HepG2 (cell line): ENCODE data around the gene MAP3K5. TPM values are rescaled to one million over a fixed set of nuclear protein-coding genes. Genes with fewer than 3 reads are reported as not detected.
A peak's percentile ranks its signal among the peaks of the same experiment; 100 is the strongest.

ENCODE experiments used
- ATAC-seq: fragments of 200-7000 bp; cut with Tn5 transposase; 3 replicates; pipeline ENCODE4 v1.9.1; 2020; ENCODE audit warnings: mild to moderate bottlenecking, moderate library complexity
- BruUV-seq: library from RNA; stranded (reverse); fragments of 400-500 nt; replicated peaks from 2 replicates; lab custom pipeline; 2021; lab: Mats Ljungman, UMichigan
- CTCF ChIA-PET: fragments of 300-600 bp; formaldehyde crosslinking; extraction: SDS; loops from one replicate; lab custom pipeline; 2021; ENCODE audit warnings: low total read pairs, inconsistent platforms, low intra/inter-chr PET ratio; lab: Yijun Ruan, JAX
- POLR2A ChIA-PET: fragments of 350-600 bp; sonication (Branson Sonifier 250); formaldehyde crosslinking; loops from one replicate; lab custom pipeline; 2020; ENCODE audit warnings: antibody characterized with exemption, inconsistent platforms; lab: Yijun Ruan, JAX
- DNase-seq: peaks from one replicate; pipeline ENCODE4 v3.0.0-alpha.2; 2015; ENCODE audit warnings: low spot score
- FAIRE-seq: peaks from 3 replicates; lab custom pipeline; 2011; peaks lifted over from hg19 to GRCh38; lab: Jason Lieb, UNC
- H2AFZ ChIP-seq: one replicate; pipeline ENCODE4 v1.6.1; 2011; ENCODE audit warnings: low read length, inconsistent platforms
- H3K27ac ChIP-seq: fragments of 300-600 bp; 3 replicates; pipeline ENCODE4 v1.8.0; 2011; ENCODE audit warnings: mixed run types, mild to moderate bottlenecking, mixed read lengths, low read length, inconsistent platforms; ENCODE audit not compliant: insufficient read depth; ENCODE audit errors: extremely low read length
- H3K27me3 ChIP-seq, 2 experiments: fragments of 200-600 bp in 1 of 2; 2 replicates in 1 of 2; 3 replicates in 1 of 2; pipeline versions ENCODE4 v1.6.0 to v1.8.0; 2011; ENCODE audit warnings: low read length in 2 of 2, mild to moderate bottlenecking in 2 of 2, moderate library complexity in 2 of 2, inconsistent platforms in 1 of 2; ENCODE audit not compliant: insufficient read depth in 2 of 2, control insufficient read depth in 1 of 2
- H3K36me3 ChIP-seq, 2 experiments: fragments of 200-600 bp in 1 of 2; replicated peaks in 1 of 2; 2 replicates in 1 of 2; 3 replicates in 1 of 2; pipeline versions ENCODE4 v1.5.1 to v1.8.0; 2011; ENCODE audit warnings: low read length in 2 of 2, inconsistent platforms in 1 of 2; ENCODE audit not compliant: insufficient read depth in 2 of 2, control insufficient read depth in 1 of 2
- H3K4me1 ChIP-seq: 2 replicates; pipeline ENCODE4 v1.5.1; 2012; ENCODE audit warnings: low read length, inconsistent platforms; ENCODE audit not compliant: insufficient read depth
- H3K4me2 ChIP-seq: 2 replicates; pipeline ENCODE4 v1.6.0; 2011; ENCODE audit warnings: low read depth, low read length, inconsistent platforms
- H3K4me3 ChIP-seq, 3 experiments: fragments of 200-600 bp in 1 of 3; sonication (generic), shearing (Covaris generic) in 1 of 3; replicated peaks in 1 of 3; 2 replicates each; pipeline ENCODE4 v1.5.1; 2011 to 2016; ENCODE audit warnings: low read length in 3 of 3, inconsistent platforms in 2 of 3, low read depth in 2 of 3, mild to moderate bottlenecking in 2 of 3, control low read depth in 1 of 3, mixed read lengths in 1 of 3; ENCODE audit not compliant: insufficient read depth in 1 of 3
- H3K79me2 ChIP-seq: one replicate; pipeline ENCODE4 v1.6.1; 2011; ENCODE audit warnings: low read length, inconsistent platforms; ENCODE audit not compliant: insufficient read depth
- H3K9ac ChIP-seq: 2 replicates; pipeline ENCODE4 v1.6.0; 2011; ENCODE audit warnings: mild to moderate bottlenecking, low read depth, low read length, inconsistent platforms; ENCODE audit not compliant: insufficient read depth
- H3K9me3 ChIP-seq: 2 replicates; pipeline ENCODE4 v1.5.1; 2012; ENCODE audit warnings: mild to moderate bottlenecking, low read length
- H4K20me1 ChIP-seq: 2 replicates; pipeline ENCODE4 v1.6.0; 2011; ENCODE audit warnings: inconsistent platforms, mild to moderate bottlenecking, low read length, moderate library complexity; ENCODE audit not compliant: insufficient read depth
- CAMTA2 ChIP-seq: sonication (generic); formaldehyde crosslinking; IDR thresholded peaks from 2 replicates; pipeline ENCODE4 v1.4.0; 2020; ENCODE audit warnings: mild to moderate bottlenecking, missing genetic modification reagents, borderline replicate concordance
- CEBPB ChIP-seq: IDR thresholded peaks from 2 replicates; pipeline ENCODE4 v1.6.1; 2011; ENCODE audit warnings: low read depth, low read length, improper control_type of control experiment, borderline replicate concordance
- CEBPG ChIP-seq: IDR thresholded peaks from 2 replicates; pipeline ENCODE4 v1.6.1; 2016
- KLF16 ChIP-seq, 2 experiments: sonication (generic) in 1 of 2; formaldehyde crosslinking in 1 of 2; IDR thresholded peaks; 2 replicates each; pipeline versions ENCODE4 v1.6.1 to v1.8.0; 2016 to 2023; ENCODE audit warnings: missing genetic modification reagents in 2 of 2, missing compliant biosample characterization in 1 of 2
- MIXL1 ChIP-seq: IDR thresholded peaks from 2 replicates; pipeline ENCODE4 v1.6.1; 2016
- SP2 ChIP-seq: sonication (generic); formaldehyde crosslinking; IDR thresholded peaks from 2 replicates; pipeline ENCODE4 v1.5.1; 2020; ENCODE audit warnings: mild to moderate bottlenecking, missing genetic modification reagents
- TGIF2 ChIP-seq: IDR thresholded peaks from 2 replicates; pipeline ENCODE4 v1.6.1; 2016; ENCODE audit warnings: control low read depth, missing compliant biosample characterization
- ZNF234 ChIP-seq: sonication (generic); formaldehyde crosslinking; conservative IDR thresholded peaks from 2 replicates; pipeline ENCODE4 v1.5.1; 2020; ENCODE audit warnings: mild to moderate bottlenecking, missing genetic modification reagents
- ZNF33A ChIP-seq: sonication (generic); formaldehyde crosslinking; IDR thresholded peaks from 2 replicates; pipeline ENCODE4 v1.5.1; 2020; ENCODE audit warnings: missing genetic modification reagents, mild to moderate bottlenecking, moderate library complexity, borderline replicate concordance
- WGBS: methylation state at CpG from one replicate; pipeline ENCODE4 v1.1.6; 2017; ENCODE audit warnings: low lambda C conversion rate; 5-methylcytosine and 5-hydroxymethylcytosine counted together
- in situ Hi-C: cut with HindIII; loops from 2 replicates; pipeline ENCODE4 v1.10.0; 2017; ENCODE audit warnings: low pct_unique_long_range_greater_than_20kb; ENCODE audit not compliant: extremely low pct_ligation_motif_present
- intact Hi-C: fragments of 100-400 bp; cut with micrococcal nuclease; formaldehyde crosslinking; loops from one replicate; pipeline ENCODE4 v1.10.0; 2022; ENCODE audit not compliant: unreplicated experiment
- polyA plus RNA-seq, 8 experiments: library from polyadenylated mRNA; depleted of rRNA in 3 of 8; stranded (reverse) in 7 of 8; unstranded in 1 of 8; fragments of >200 nt; fragmentation: Illumina TruSeq in 4 of 8; extraction: Trizol in 4 of 8; gene quantifications; 2 replicates each; pipeline versions ENCODE4 v1.2.1 to v1.2.3, GENCODE V29; 2011 to 2016; ENCODE audit warnings: low read depth in 4 of 8, missing spikeins in 1 of 8, mixed read lengths in 1 of 8; ENCODE audit not compliant: insufficient read depth in 1 of 8
- total RNA-seq, 5 experiments: library from RNA; depleted of rRNA; stranded (reverse); fragments of >200 nt; fragmentation: Illumina TruSeq; extraction: Trizol; gene quantifications; 2 replicates each; pipeline ENCODE4 v1.2.3, GENCODE V29; 2016; ENCODE audit warnings: low read depth in 1 of 5
- TF ChIP-seq, protein P1 (sequence below): sonication (generic); formaldehyde crosslinking; IDR thresholded peaks from 2 replicates; pipeline ENCODE4 v1.4.0; 2020; ENCODE audit warnings: missing genetic modification reagents
- TF ChIP-seq, protein P2 (sequence below): sonication (generic); formaldehyde crosslinking; IDR thresholded peaks from 2 replicates; pipeline ENCODE4 v1.5.1; 2020; ENCODE audit warnings: missing genetic modification reagents, mild to moderate bottlenecking, borderline replicate concordance
- TF ChIP-seq, protein P3 (sequence below): IDR thresholded peaks from 2 replicates; pipeline ENCODE4 v1.6.1; 2016; ENCODE audit warnings: missing biosample characterization, missing genetic modification reagents, low read depth

The MAP3K5 gene
- total and polyA plus RNA-seq, 2 of the 13 experiments (the other 11 are each of a cell fraction or from before 2014, with no cell fraction given): not detected

DNA sequence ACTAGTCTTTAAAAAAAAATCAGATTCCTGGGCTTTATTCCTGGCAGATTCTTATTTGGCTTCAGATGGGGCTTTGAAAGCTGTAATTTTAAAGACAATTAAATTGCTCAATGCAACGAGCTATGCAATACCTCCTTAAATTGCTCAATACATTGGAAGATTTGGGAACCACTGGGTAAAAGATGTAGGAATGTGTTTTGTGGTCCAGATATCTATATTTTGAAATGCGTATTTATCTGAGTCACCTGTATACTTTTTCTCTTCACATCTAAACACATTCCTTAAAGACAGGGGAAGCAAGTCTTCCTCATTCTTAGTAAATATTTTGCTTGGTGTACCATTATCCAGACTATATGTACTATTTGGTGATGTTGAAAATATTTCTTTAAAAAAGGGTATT is 212.5 kb downstream of the MAP3K5 start:
- ATAC-seq: no peak
- in situ Hi-C loops: no loop called here
- no peaks in the 10 kb centered on the region for H3K27me3 ChIP-seq
- no peak overlapping the region for H3K27ac ChIP-seq
- no peaks in the 10 kb centered on the region for H4K20me1 ChIP-seq
- BruUV-seq: no TSS peak
- H2AFZ ChIP-seq: no peak overlapping the region
- CTCF ChIA-PET: no interaction called here
- FAIRE-seq: no peak
- no peaks in the 10 kb centered on the region for H3K79me2 ChIP-seq
- no peak for DNase-seq
- intact Hi-C loops: loop anchor here (10.0 kb wide), 1 partner anchor 215 kb away; the partner anchor contains the start of gene MAP3K5
- no peak overlapping the region for H3K9ac ChIP-seq
- no peaks in the 10 kb centered on the region for H3K4me1 ChIP-seq
- H3K9me3 ChIP-seq: no peaks in the 10 kb centered on the region
- TF ChIP-seq CEBPB: 0 out of 2 replicates have a peak, but pooled peaks have one; percentile 17
- TF ChIP-seq, protein P1, sequence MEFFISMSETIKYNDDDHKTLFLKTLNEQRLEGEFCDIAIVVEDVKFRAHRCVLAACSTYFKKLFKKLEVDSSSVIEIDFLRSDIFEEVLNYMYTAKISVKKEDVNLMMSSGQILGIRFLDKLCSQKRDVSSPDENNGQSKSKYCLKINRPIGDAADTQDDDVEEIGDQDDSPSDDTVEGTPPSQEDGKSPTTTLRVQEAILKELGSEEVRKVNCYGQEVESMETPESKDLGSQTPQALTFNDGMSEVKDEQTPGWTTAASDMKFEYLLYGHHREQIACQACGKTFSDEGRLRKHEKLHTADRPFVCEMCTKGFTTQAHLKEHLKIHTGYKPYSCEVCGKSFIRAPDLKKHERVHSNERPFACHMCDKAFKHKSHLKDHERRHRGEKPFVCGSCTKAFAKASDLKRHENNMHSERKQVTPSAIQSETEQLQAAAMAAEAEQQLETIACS (CRISPR knock-in tag): no peak
- POLR2A ChIA-PET: no interaction called here
- no peaks in the 10 kb centered on the region for H3K36me3 ChIP-seq
- WGBS: 14% methylated on average over 2 of the region's 2 CpGs
- H3K4me2 ChIP-seq: no peak overlapping the region
- H3K4me3 ChIP-seq: no peak overlapping the region

DNA sequence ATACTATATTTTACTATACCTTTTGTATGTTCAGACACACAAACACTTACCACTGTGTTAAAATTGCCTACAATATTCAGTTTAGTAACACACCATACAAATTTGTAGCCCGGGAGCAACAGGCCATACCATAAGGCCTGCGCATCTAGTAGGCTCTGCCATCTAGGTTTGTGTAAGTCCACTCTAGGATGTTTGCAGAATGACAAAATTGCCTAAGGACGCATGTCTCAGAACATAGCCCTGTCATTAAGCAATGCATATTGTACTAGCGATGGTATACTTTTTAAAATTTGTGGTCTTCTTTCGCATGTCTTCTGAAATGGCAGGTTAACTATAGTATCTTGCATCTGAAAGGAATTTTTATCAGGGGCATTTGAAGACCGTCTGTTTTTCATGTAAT is 215.5 kb downstream of the MAP3K5 start:
- CTCF ChIA-PET: no interaction called here
- Histone ChIP-seq H3K36me3 (no peaks in the 10 kb centered on the region), H3K4me2 (no peak overlapping the region), H2AFZ (no peak overlapping the region), H3K79me2 (no peaks in the 10 kb centered on the region), H3K9me3 (no peaks in the 10 kb centered on the region), H3K27me3 (no peaks in the 10 kb centered on the region), H3K4me1 (no peaks in the 10 kb centered on the region), H4K20me1 (no peaks in the 10 kb centered on the region), H3K9ac (no peak overlapping the region), H3K4me3 (no peak overlapping the region), H3K27ac (no peak overlapping the region)
- 46% methylated on average over 6 of the region's 6 CpGs for WGBS
- in situ Hi-C loops: no loop called here
- no TSS peak for BruUV-seq
- no peak for FAIRE-seq
- intact Hi-C loops: no loop called here
- ATAC-seq: no peak
- no peak for TF ChIP-seq ZNF234
- no peak for TF ChIP-seq CAMTA2 (CRISPR knock-in tag)
- no peak for TF ChIP-seq SP2 (CRISPR knock-in tag)
- TF ChIP-seq CEBPG: no peak
- TF ChIP-seq KLF16 (CRISPR knock-in tag; IDR thresholded peaks at IDR 0.05): no peak
- no peak for TF ChIP-seq TGIF2 (CRISPR knock-in tag)
- TF ChIP-seq, protein P2, sequence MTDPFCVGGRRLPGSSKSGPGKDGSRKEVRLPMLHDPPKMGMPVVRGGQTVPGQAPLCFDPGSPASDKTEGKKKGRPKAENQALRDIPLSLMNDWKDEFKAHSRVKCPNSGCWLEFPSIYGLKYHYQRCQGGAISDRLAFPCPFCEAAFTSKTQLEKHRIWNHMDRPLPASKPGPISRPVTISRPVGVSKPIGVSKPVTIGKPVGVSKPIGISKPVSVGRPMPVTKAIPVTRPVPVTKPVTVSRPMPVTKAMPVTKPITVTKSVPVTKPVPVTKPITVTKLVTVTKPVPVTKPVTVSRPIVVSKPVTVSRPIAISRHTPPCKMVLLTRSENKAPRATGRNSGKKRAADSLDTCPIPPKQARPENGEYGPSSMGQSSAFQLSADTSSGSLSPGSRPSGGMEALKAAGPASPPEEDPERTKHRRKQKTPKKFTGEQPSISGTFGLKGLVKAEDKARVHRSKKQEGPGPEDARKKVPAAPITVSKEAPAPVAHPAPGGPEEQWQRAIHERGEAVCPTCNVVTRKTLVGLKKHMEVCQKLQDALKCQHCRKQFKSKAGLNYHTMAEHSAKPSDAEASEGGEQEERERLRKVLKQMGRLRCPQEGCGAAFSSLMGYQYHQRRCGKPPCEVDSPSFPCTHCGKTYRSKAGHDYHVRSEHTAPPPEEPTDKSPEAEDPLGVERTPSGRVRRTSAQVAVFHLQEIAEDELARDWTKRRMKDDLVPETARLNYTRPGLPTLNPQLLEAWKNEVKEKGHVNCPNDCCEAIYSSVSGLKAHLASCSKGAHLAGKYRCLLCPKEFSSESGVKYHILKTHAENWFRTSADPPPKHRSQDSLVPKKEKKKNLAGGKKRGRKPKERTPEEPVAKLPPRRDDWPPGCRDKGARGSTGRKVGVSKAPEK (CRISPR knock-in tag): no peak
- no peak for TF ChIP-seq MIXL1 (CRISPR knock-in tag)
- TF ChIP-seq, protein P3, sequence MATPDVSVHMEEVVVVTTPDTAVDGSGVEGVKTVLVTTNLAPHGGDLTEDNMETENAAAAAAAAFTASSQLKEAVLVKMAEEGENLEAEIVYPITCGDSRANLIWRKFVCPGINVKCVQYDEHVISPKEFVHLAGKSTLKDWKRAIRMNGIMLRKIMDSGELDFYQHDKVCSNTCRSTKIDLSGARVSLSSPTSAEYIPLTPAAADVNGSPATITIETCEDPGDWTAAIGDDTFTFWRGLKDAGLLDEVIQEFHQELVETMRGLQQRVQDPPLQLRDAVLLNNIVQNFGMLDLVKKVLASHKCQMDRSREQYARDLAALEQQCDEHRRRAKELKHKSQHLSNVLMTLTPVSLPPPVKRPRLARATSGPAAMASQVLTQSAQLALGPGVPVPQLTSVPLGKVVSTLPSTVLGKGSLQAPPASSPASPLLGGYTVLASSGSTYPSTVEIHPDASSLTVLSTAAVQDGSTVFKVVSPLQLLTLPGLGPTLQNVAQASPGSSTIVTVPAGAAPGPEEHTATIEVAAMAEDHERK (CRISPR knock-in tag): no peak
- no peak for TF ChIP-seq ZNF33A (CRISPR knock-in tag)
- POLR2A ChIA-PET: no interaction called here
- DNase-seq: no peak
